HG03175 (cell line): ENCODE results near the gene SAMD1.
"Not testable (repeated sequence)": the region's sequence is repeated elsewhere in the genome, so short reads cannot be mapped to it uniquely, and the experiment has no call there.

Experiments
- ATAC-seq: cut with Tn5 transposase; IDR thresholded peaks from one replicate; pipeline ENCODE4 v1.9.1; 2021; ENCODE audit warnings: mild to moderate bottlenecking, moderate library complexity; ENCODE audit not compliant: unreplicated experiment

Gene SAMD1

GRCh38 chr19:14061751-14062557 lies 28.6 kb downstream of the SAMD1 start, which contains the start of gene PALM3:
PALM3 (minus strand) TSS chr19:14062076; CDS start chr19:14061980, 96 bp downstream.
- no peak for ATAC-seq

GRCh38 chr19:14061081-14061749 lies 29.3 kb downstream of the SAMD1 start:
- no peak for ATAC-seq

GRCh38 chr19:14059652-14060155 lies 30.8 kb downstream of the SAMD1 start:
- no peak for ATAC-seq

- no peak for ATAC-seq
Measured at GRCh38 chr19:14059093-14059480, 31.5 kb downstream of the SAMD1 start.

GRCh38 chr19:14058182-14059092 lies 32.1 kb downstream of the SAMD1 start:
- ATAC-seq, result no peak

GRCh38 chr19:14056741-14057356 lies 33.7 kb downstream of the SAMD1 start:
- no peak for ATAC-seq

- no peak for ATAC-seq
Measured at GRCh38 chr19:14056069-14056666, 34.4 kb downstream of the SAMD1 start.

- ATAC-seq, result no peak
Measured at GRCh38 chr19:14055396-14055795, 35.2 kb downstream of the SAMD1 start.

GRCh38 chr19:14054721-14055120 lies 35.8 kb downstream of the SAMD1 start:
- no peak for ATAC-seq

- no peak for ATAC-seq
Measured at GRCh38 chr19:14054099-14054498, 36.5 kb downstream of the SAMD1 start.

GRCh38 chr19:14053500-14053899 lies 37.1 kb downstream of the SAMD1 start:
- no peak for ATAC-seq

- no peak for ATAC-seq
Measured at GRCh38 chr19:14053032-14053431, 37.5 kb downstream of the SAMD1 start.

GRCh38 chr19:14052470-14052869 lies 38.1 kb downstream of the SAMD1 start:
- no peak for ATAC-seq

- ATAC-seq, result no peak
Measured at GRCh38 chr19:14051980-14052379, 38.6 kb downstream of the SAMD1 start.

GRCh38 chr19:14050961-14051360 lies 39.6 kb downstream of the SAMD1 start:
- not testable (repeated sequence) for ATAC-seq

- no peak for ATAC-seq
Measured at GRCh38 chr19:14050512-14050911, 40.0 kb downstream of the SAMD1 start.

GRCh38 chr19:14048443-14049153 lies 42.0 kb downstream of the SAMD1 start:
- ATAC-seq, result no peak

- not testable (repeated sequence) for ATAC-seq
Measured at GRCh38 chr19:14047866-14048265, 42.7 kb downstream of the SAMD1 start.
